Prostate gland (tissue), 2 donors: Measurements from ENCODE around the gene TNNI2.
"Not testable (repeated sequence)": the region's sequence is repeated elsewhere in the genome, so short reads cannot be mapped to it uniquely, and the experiment has no call there.

ENCODE experiments used
- POLR2A ChIP-seq: fragments of 450-650 bp; IDR thresholded peaks from one replicate; pipeline ENCODE4 v1.6.1; 2016; ENCODE audit warnings: antibody characterized with exemption, mild to moderate bottlenecking
- TF ChIP-seq, protein P1 (sequence below), 4 experiments: fragments of 200-600 bp in 2 of 4; fragments of 450-650 bp in 2 of 4; sonication (generic) in 2 of 4; IDR thresholded peaks; 1 replicate in 3 of 4; 2 replicates in 1 of 4; pipeline ENCODE4 v1.5.1; 2016 to 2019; ENCODE audit warnings: antibody characterized with exemption in 4 of 4, mild to moderate bottlenecking in 2 of 4, moderate library complexity in 2 of 4

DNA sequence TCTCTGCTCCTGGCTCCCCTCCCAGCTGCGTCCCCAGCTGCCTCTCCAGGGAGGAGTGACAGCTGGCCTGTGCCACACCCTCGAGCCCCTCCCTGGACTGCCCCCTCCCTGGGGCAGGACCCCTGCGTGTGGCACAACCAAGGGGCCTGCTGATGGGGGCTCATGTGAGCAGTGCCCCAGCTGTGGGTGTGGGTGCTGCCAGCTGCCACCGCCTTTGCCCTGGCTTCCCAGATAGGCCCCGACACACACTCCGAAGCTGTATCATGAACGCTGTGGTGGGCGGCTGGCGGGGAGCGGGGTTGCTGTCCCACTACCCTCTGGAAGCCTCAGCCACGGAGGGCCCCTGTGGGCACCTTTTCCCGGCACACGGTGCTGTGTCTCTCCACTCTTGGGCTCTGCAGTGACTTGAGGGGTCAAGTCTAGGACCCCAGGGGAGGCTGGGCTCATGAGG is 37.1 kb downstream of the TNNI2 start:
- TF ChIP-seq, protein P1, sequence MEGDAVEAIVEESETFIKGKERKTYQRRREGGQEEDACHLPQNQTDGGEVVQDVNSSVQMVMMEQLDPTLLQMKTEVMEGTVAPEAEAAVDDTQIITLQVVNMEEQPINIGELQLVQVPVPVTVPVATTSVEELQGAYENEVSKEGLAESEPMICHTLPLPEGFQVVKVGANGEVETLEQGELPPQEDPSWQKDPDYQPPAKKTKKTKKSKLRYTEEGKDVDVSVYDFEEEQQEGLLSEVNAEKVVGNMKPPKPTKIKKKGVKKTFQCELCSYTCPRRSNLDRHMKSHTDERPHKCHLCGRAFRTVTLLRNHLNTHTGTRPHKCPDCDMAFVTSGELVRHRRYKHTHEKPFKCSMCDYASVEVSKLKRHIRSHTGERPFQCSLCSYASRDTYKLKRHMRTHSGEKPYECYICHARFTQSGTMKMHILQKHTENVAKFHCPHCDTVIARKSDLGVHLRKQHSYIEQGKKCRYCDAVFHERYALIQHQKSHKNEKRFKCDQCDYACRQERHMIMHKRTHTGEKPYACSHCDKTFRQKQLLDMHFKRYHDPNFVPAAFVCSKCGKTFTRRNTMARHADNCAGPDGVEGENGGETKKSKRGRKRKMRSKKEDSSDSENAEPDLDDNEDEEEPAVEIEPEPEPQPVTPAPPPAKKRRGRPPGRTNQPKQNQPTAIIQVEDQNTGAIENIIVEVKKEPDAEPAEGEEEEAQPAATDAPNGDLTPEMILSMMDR (IDR thresholded peaks at IDR 0.05), result not testable (repeated sequence)
- TF ChIP-seq POLR2A, result not testable (repeated sequence)
